PC-9 (cell line): Measurements from ENCODE around the gene OR9Q1. TPM values are rescaled to one million over a fixed set of nuclear protein-coding genes. Genes with fewer than 3 reads are reported as not detected.

Experiments
- BruUV-seq: library from RNA; stranded (reverse); fragments of 400-500 nt; replicated peaks from 2 replicates; lab custom pipeline; 2021; lab: Mats Ljungman, UMichigan
- CTCF ChIA-PET: fragments of 300-600 bp; sonication (Branson Sonifier 250); formaldehyde crosslinking; loops from one replicate; lab custom pipeline; 2022; ENCODE audit warnings: antibody characterized with exemption; lab: Charles Lee
- POLR2A ChIA-PET: fragments of 300-600 bp; sonication (Branson Sonifier 250); formaldehyde crosslinking; loops from one replicate; lab custom pipeline; 2022; ENCODE audit warnings: antibody characterized with exemption; ENCODE audit not compliant: unreplicated experiment; lab: Charles Lee
- DNase-seq, 2 experiments: peaks; one replicate each; pipeline versions ENCODE4 v3.0.0 to v3.0.0-alpha.2; 2015 to 2022; ENCODE audit warnings: mixed read lengths in 1 of 2
- H2AFZ ChIP-seq: fragments of 200-600 bp; sonication (generic); 2 replicates; pipeline ENCODE4 v1.8.1; 2017; ENCODE audit warnings: antibody characterized with exemption
- H3F3A ChIP-seq: fragments of 200-600 bp; sonication (generic); 2 replicates; pipeline ENCODE4 v1.8.1; 2017; ENCODE audit warnings: antibody characterized with exemption, mild to moderate bottlenecking, low read depth; ENCODE audit not compliant: insufficient read depth
- H3K27ac ChIP-seq: fragments of 200-600 bp; sonication (generic); 2 replicates; pipeline ENCODE4 v1.6.1; 2016; ENCODE audit warnings: mixed run types
- H3K27me3 ChIP-seq: fragments of 200-600 bp; sonication (generic); 2 replicates; pipeline ENCODE4 v1.6.1; 2016; ENCODE audit warnings: low read depth, mixed run types; ENCODE audit not compliant: insufficient read depth
- H3K36me3 ChIP-seq: fragments of 200-600 bp; sonication (generic); 2 replicates; pipeline ENCODE4 v1.6.1; 2016; ENCODE audit warnings: low read depth, mixed run types
- H3K4me1 ChIP-seq: fragments of 200-600 bp; sonication (generic); replicated peaks from 2 replicates; pipeline ENCODE4 v1.6.1; 2016; ENCODE audit warnings: mixed run types; ENCODE audit not compliant: insufficient read depth
- H3K4me2 ChIP-seq: fragments of 200-600 bp; sonication (generic); 2 replicates; pipeline ENCODE4 v1.6.1; 2017; ENCODE audit warnings: mixed run types
- H3K4me3 ChIP-seq: fragments of 200-600 bp; sonication (generic); 2 replicates; pipeline ENCODE4 v1.6.1; 2016; ENCODE audit warnings: mixed run types
- H3K79me2 ChIP-seq: fragments of 200-600 bp; sonication (generic); 2 replicates; pipeline ENCODE4 v1.6.1; 2017; ENCODE audit warnings: low read depth, mixed run types
- H3K9me2 ChIP-seq: fragments of 200-600 bp; sonication (generic); 2 replicates; pipeline ENCODE4 v1.8.1; 2017; ENCODE audit warnings: mild to moderate bottlenecking; ENCODE audit not compliant: insufficient read depth
- H3K9me3 ChIP-seq: fragments of 200-600 bp; sonication (generic); 2 replicates; pipeline ENCODE4 v1.8.1; 2016; ENCODE audit warnings: low read depth; ENCODE audit not compliant: insufficient read depth
- H4K20me1 ChIP-seq: fragments of 200-600 bp; sonication (generic); 2 replicates; pipeline ENCODE4 v1.8.1; 2017; ENCODE audit not compliant: insufficient read depth
- CTCF ChIP-seq: fragments of 200-600 bp; sonication (generic); conservative IDR thresholded peaks from 2 replicates; pipeline ENCODE4 v1.6.1; 2017; ENCODE audit warnings: mixed run types, antibody characterized with exemption, mild to moderate bottlenecking, moderate library complexity
- EZH2 ChIP-seq: fragments of 200-600 bp; sonication (generic); IDR thresholded peaks from 2 replicates; pipeline ENCODE4 v1.8.0; 2017; ENCODE audit warnings: antibody characterized with exemption, low read depth
- intact Hi-C: fragments of 100-400 bp; cut with micrococcal nuclease; formaldehyde crosslinking; loops from one replicate; pipeline ENCODE4 v1.10.0; 2022; ENCODE audit not compliant: unreplicated experiment
- total RNA-seq: library from RNA; stranded (reverse); gene quantifications from 2 replicates; pipeline ENCODE4 v1.2.3, GENCODE V29; 2021

The OR9Q1 gene
- total RNA-seq, 1 experiment from 2014 or later = not detected

- Histone ChIP-seq H3K4me2 (no peak overlapping the region), H2AFZ (no peak overlapping the region), H3K79me2 (no peaks in the 10 kb centered on the region), H4K20me1 (no peaks in the 10 kb centered on the region), H3K27me3 (no peaks in the 10 kb centered on the region), H3K36me3 (no peaks in the 10 kb centered on the region), H3F3A (no peaks in the 10 kb centered on the region), H3K9me3 (0 out of 2 replicates have a peak, but pooled peaks cover 5% of the 10 kb centered on the region), H3K4me1 (no peaks in the 10 kb centered on the region), H3K27ac (no peak overlapping the region), H3K4me3 (no peak overlapping the region), H3K9me2 (no peaks in the 10 kb centered on the region; the same call in 1 of the 2 replicates)
- intact Hi-C loops = no loop called here
- TF ChIP-seq CTCF (no peak), EZH2 (no peak)
- no peak for DNase-seq
- ChIA-PET CTCF (no interaction called here), POLR2A (no interaction called here)
- no TSS peak for BruUV-seq
Measured at GRCh38 chr11:58034471-58034870, 10.8 kb downstream of the OR9Q1 start.

- Histone ChIP-seq H3K4me3 (no peak overlapping the region), H3K9me3 (0 out of 2 replicates have a peak, but pooled peaks cover 5% of the 10 kb centered on the region), H3K79me2 (no peaks in the 10 kb centered on the region), H3K27ac (no peak overlapping the region), H3F3A (no peaks in the 10 kb centered on the region), H4K20me1 (no peaks in the 10 kb centered on the region), H3K36me3 (no peaks in the 10 kb centered on the region), H2AFZ (no peak overlapping the region), H3K4me1 (no peaks in the 10 kb centered on the region), H3K4me2 (no peak overlapping the region), H3K27me3 (no peaks in the 10 kb centered on the region), H3K9me2 (no peaks in the 10 kb centered on the region; the same call in 1 of the 2 replicates)
- ChIA-PET POLR2A (no interaction called here), CTCF (no interaction called here)
- DNase-seq = no peak
- intact Hi-C loops = no loop called here
- TF ChIP-seq CTCF (no peak), EZH2 (no peak)
- no TSS peak for BruUV-seq
Measured at GRCh38 chr11:58039589-58039988, 15.9 kb downstream of the OR9Q1 start.

GRCh38 chr11:58043379-58043778 lies 19.7 kb downstream of the OR9Q1 start:
- no peaks in the 10 kb centered on the region for H3K36me3 ChIP-seq
- intact Hi-C loops = no loop called here
- TF ChIP-seq CTCF = no peak
- TF ChIP-seq EZH2 = no peak
- no peaks in the 10 kb centered on the region for H3F3A ChIP-seq
- no peaks in the 10 kb centered on the region for H3K79me2 ChIP-seq
- no peaks in the 10 kb centered on the region for H4K20me1 ChIP-seq
- POLR2A ChIA-PET = no interaction called here
- H3K27me3 ChIP-seq = peaks cover 21% of the 10 kb centered on the region
- CTCF ChIA-PET = no interaction called here
- H3K4me3 ChIP-seq = no peak overlapping the region
- no TSS peak for BruUV-seq
- no peak overlapping the region for H2AFZ ChIP-seq
- H3K4me1 ChIP-seq = no peaks in the 10 kb centered on the region
- H3K27ac ChIP-seq = no peak overlapping the region
- no peak overlapping the region for H3K4me2 ChIP-seq
- no peaks in the 10 kb centered on the region for H3K9me2 ChIP-seq
- DNase-seq = no peak
- no peaks in the 10 kb centered on the region for H3K9me3 ChIP-seq
